Thyroid gland (tissue), 4 donors: Measurements from ENCODE around the gene COMTD1.

Experiments
- CTCF ChIP-seq, 6 experiments: fragments of 200-600 bp in 3 of 6; fragments of 450-650 bp in 3 of 6; sonication (generic) in 3 of 6; IDR thresholded peaks; one replicate each; pipeline ENCODE4 v1.5.1; 2016 to 2019; ENCODE audit warnings: antibody characterized with exemption in 6 of 6, mild to moderate bottlenecking in 2 of 6, inconsistent platforms in 1 of 6, moderate library complexity in 1 of 6
- POLR2A ChIP-seq, 2 donors: fragments of 450-650 bp; IDR thresholded peaks; one replicate each; pipeline ENCODE4 v1.6.1; 2017; ENCODE audit warnings: antibody characterized with exemption in 2 of 2, mild to moderate bottlenecking in 2 of 2, moderate library complexity in 1 of 2

- TF ChIP-seq CTCF (IDR thresholded peaks at IDR 0.05) (no peak), POLR2A (IDR thresholded peaks at IDR 0.05) (no peak)
Observed at GRCh38 chr10:75223507-75223906, 12.2 kb downstream of the COMTD1 start.
